H9 (cell line): Measurements from ENCODE around the gene ADGRB3. TPM values are rescaled to one million over a fixed set of nuclear protein-coding genes. Genes with fewer than 3 reads are reported as not detected.

Experiments used
- DNase-seq: peaks from one replicate; pipeline ENCODE4 v3.0.0-alpha.2; 2017
- H2AFZ ChIP-seq: one replicate; pipeline ENCODE4 v1.6.1; 2013; ENCODE audit warnings: mild to moderate bottlenecking, low read length, control low read depth, moderate library complexity
- H2AK5ac ChIP-seq: 2 replicates; pipeline ENCODE4 v1.6.1; 2013; ENCODE audit warnings: low read length, control low read depth, mixed read lengths; ENCODE audit not compliant: insufficient read length
- H2BK120ac ChIP-seq: one replicate; pipeline ENCODE4 v1.6.1; 2013; ENCODE audit warnings: low read depth, mild to moderate bottlenecking, low read length, control low read depth, inconsistent platforms; ENCODE audit not compliant: poor library complexity, severe bottlenecking
- H2BK12ac ChIP-seq: 2 replicates; pipeline ENCODE4 v1.6.1; 2013; ENCODE audit warnings: low read length, control low read depth, mixed read lengths, low read depth; ENCODE audit not compliant: insufficient read length
- H2BK15ac ChIP-seq: 2 replicates; pipeline ENCODE4 v1.6.1; 2013; ENCODE audit warnings: low read depth, low read length, control low read depth
- H2BK20ac ChIP-seq: one replicate; pipeline ENCODE4 v1.6.1; 2013; ENCODE audit warnings: low read depth, mild to moderate bottlenecking, low read length, control low read depth, inconsistent platforms; ENCODE audit not compliant: poor library complexity, severe bottlenecking
- H2BK5ac ChIP-seq: 2 replicates; pipeline ENCODE4 v1.6.1; 2013; ENCODE audit warnings: low read length, control low read depth, mixed read lengths; ENCODE audit not compliant: insufficient read length
- H3K14ac ChIP-seq: 2 replicates; pipeline ENCODE4 v1.6.1; 2013; ENCODE audit warnings: low read length, control low read depth; ENCODE audit not compliant: insufficient read depth
- H3K18ac ChIP-seq: 2 replicates; pipeline ENCODE4 v1.6.1; 2013; ENCODE audit warnings: low read depth, mild to moderate bottlenecking, mixed read lengths, low read length, control low read depth; ENCODE audit not compliant: insufficient read length
- H3K23ac ChIP-seq: 2 replicates; pipeline ENCODE4 v1.6.1; 2013; ENCODE audit warnings: low read length, control low read depth, mixed read lengths, low read depth; ENCODE audit not compliant: insufficient read length
- H3K23me2 ChIP-seq: 2 replicates; pipeline ENCODE4 v1.6.1; 2013; ENCODE audit warnings: low read depth, mild to moderate bottlenecking, mixed read lengths, low read length, control low read depth; ENCODE audit not compliant: insufficient read length, poor library complexity, severe bottlenecking
- H3K27ac ChIP-seq: 2 replicates; pipeline ENCODE4 v1.5.1; 2013; ENCODE audit warnings: low read length, control low read depth, mixed read lengths, low read depth; ENCODE audit not compliant: insufficient read length
- H3K27me3 ChIP-seq: 2 replicates; pipeline ENCODE4 v1.6.1; 2013; ENCODE audit warnings: low read length, control low read depth, inconsistent platforms; ENCODE audit not compliant: insufficient read depth
- H3K4ac ChIP-seq: 2 replicates; pipeline ENCODE4 v1.6.1; 2013; ENCODE audit warnings: low read depth, mild to moderate bottlenecking, control low read depth, inconsistent platforms, low read length, moderate library complexity
- H3K4me1 ChIP-seq: 2 replicates; pipeline ENCODE4 v1.6.1; 2013; ENCODE audit warnings: low read length, control low read depth, inconsistent platforms; ENCODE audit not compliant: insufficient read depth
- H3K4me2 ChIP-seq: 2 replicates; pipeline ENCODE4 v1.6.1; 2013; ENCODE audit warnings: low read length, control low read depth, mixed read lengths; ENCODE audit not compliant: insufficient read length, insufficient read depth
- H3K56ac ChIP-seq: 2 replicates; pipeline ENCODE4 v1.6.1; 2013; ENCODE audit warnings: low read depth, mild to moderate bottlenecking, mixed read lengths, low read length, control low read depth; ENCODE audit not compliant: insufficient read length
- H3K79me1 ChIP-seq: 2 replicates; pipeline ENCODE4 v1.6.1; 2013; ENCODE audit warnings: low read depth, mild to moderate bottlenecking, moderate library complexity, low read length, control low read depth, inconsistent platforms; ENCODE audit not compliant: insufficient read depth, poor library complexity, severe bottlenecking
- H3K79me2 ChIP-seq: 2 replicates; pipeline ENCODE4 v1.6.1; 2013; ENCODE audit warnings: low read length, control low read depth, inconsistent platforms; ENCODE audit not compliant: insufficient read depth
- H3K9ac ChIP-seq: 2 replicates; pipeline ENCODE4 v1.6.1; 2013; ENCODE audit warnings: low read length, control low read depth, mixed read lengths; ENCODE audit not compliant: insufficient read length; ENCODE audit errors: extremely low read depth
- H3K9me3 ChIP-seq: one replicate; pipeline ENCODE4 v1.6.1; 2013; ENCODE audit warnings: low read depth, low read length, inconsistent platforms; ENCODE audit not compliant: control insufficient read depth
- H3T11ph ChIP-seq: one replicate; pipeline ENCODE4 v1.6.1; 2013; ENCODE audit warnings: mild to moderate bottlenecking, low read length, control low read depth, inconsistent platforms
- H4K20me1 ChIP-seq: one replicate; pipeline ENCODE4 v1.6.1; 2013; ENCODE audit not compliant: control insufficient read depth, insufficient read length, insufficient read depth
- H4K5ac ChIP-seq: 2 replicates; pipeline ENCODE4 v1.6.1; 2013; ENCODE audit warnings: low read depth, mild to moderate bottlenecking, mixed read lengths, low read length, control low read depth; ENCODE audit not compliant: insufficient read length
- H4K8ac ChIP-seq: replicated peaks from 2 replicates; pipeline ENCODE4 v1.6.1; 2013; ENCODE audit warnings: low read length, control low read depth, mixed read lengths, low read depth; ENCODE audit not compliant: insufficient read length
- H4K91ac ChIP-seq: 2 replicates; pipeline ENCODE4 v1.6.1; 2013; ENCODE audit warnings: low read depth, mild to moderate bottlenecking, moderate library complexity, mixed read lengths, low read length, control low read depth; ENCODE audit not compliant: insufficient read length
- H3K27ac Mint-ChIP-seq, 3 experiments: 2 replicates in 2 of 3; 3 replicates in 1 of 3; pipeline ENCODE4 v1.8.0; 2020 to 2021; ENCODE audit warnings: mixed read lengths in 3 of 3, mild to moderate bottlenecking in 1 of 3, moderate library complexity in 1 of 3
- H3K27me3 Mint-ChIP-seq: 2 replicates; pipeline ENCODE4 v1.8.0; 2021; ENCODE audit warnings: low read depth, mild to moderate bottlenecking, moderate library complexity, mixed read lengths
- H3K36me3 Mint-ChIP-seq, 3 experiments: 2 replicates in 2 of 3; 3 replicates in 1 of 3; pipeline ENCODE4 v1.8.0; 2020 to 2021; ENCODE audit warnings: low read depth in 3 of 3, mixed read lengths in 3 of 3; ENCODE audit not compliant: insufficient read depth in 1 of 3
- H3K4me1 Mint-ChIP-seq, 2 experiments: 2 replicates each; pipeline ENCODE4 v1.8.0; 2020; ENCODE audit warnings: mixed read lengths in 2 of 2
- H3K4me3 Mint-ChIP-seq, 2 experiments: 2 replicates in 1 of 2; 3 replicates in 1 of 2; pipeline ENCODE4 v1.8.0; 2020 to 2021; ENCODE audit warnings: mild to moderate bottlenecking in 2 of 2, mixed read lengths in 2 of 2, moderate library complexity in 1 of 2
- H3K9me3 Mint-ChIP-seq, 2 experiments: 2 replicates in 1 of 2; 3 replicates in 1 of 2; pipeline ENCODE4 v1.8.0; 2020; ENCODE audit warnings: mild to moderate bottlenecking in 2 of 2, mixed read lengths in 2 of 2, moderate library complexity in 1 of 2
- CTCF ChIP-seq: fragments of 200-600 bp; sonication (generic); conservative IDR thresholded peaks from 3 replicates; pipeline ENCODE4 v1.8.0; 2021; ENCODE audit warnings: antibody characterized with exemption, mild to moderate bottlenecking
- WGBS: extraction: QIAGEN DNeasy Blood & Tissue Kit; methylation state at CpG from one replicate; pipeline ENCODE4 v1.1.7; 2013; ENCODE audit warnings: missing lambda C conversion rate, low lambda C conversion rate, mixed read lengths; ENCODE audit not compliant: insufficient read length; ENCODE audit errors: extremely low coverage; 5-methylcytosine and 5-hydroxymethylcytosine counted together
- total RNA-seq: library from RNA; stranded (reverse); gene quantifications from 2 replicates; pipeline ENCODE4 v1.2.1, GENCODE V29; 2021

ADGRB3 gene
- total RNA-seq, 1 experiment from 2014 or later, result 0.37 TPM

GRCh38 chr6:69042297-69042696 is 407.2 kb downstream of the ADGRB3 start:
- Histone ChIP-seq H2BK5ac (no peak overlapping the region), H2AFZ (no peak overlapping the region), H2BK20ac (no peak overlapping the region), H3K4me2 (no peak overlapping the region), H2BK12ac (no peak overlapping the region), H3K56ac (no peak overlapping the region), H3K18ac (no peak overlapping the region), H3K4ac (no peak overlapping the region), H4K91ac (no peak overlapping the region), H3K79me2 (no peaks in the 10 kb centered on the region), H4K5ac (no peak overlapping the region), H3K23ac (no peak overlapping the region), H3K9me3 (no peaks in the 10 kb centered on the region), H3K14ac (no peak overlapping the region), H3K23me2 (no peaks in the 10 kb centered on the region), H4K20me1 (no peaks in the 10 kb centered on the region), H3K79me1 (no peaks in the 10 kb centered on the region), H3K9ac (no peak overlapping the region), H3K27ac (no peak overlapping the region), H4K8ac (no peak overlapping the region), H3T11ph (no peak overlapping the region), H3K4me1 (no peaks in the 10 kb centered on the region), H3K27me3 (no peaks in the 10 kb centered on the region), H2BK15ac (no peak overlapping the region), H2AK5ac (no peak overlapping the region), H2BK120ac (no peak overlapping the region)
- no peaks in the 10 kb centered on the region for H3K27me3 Mint-ChIP-seq
- H3K4me1 Mint-ChIP-seq, result 0 out of 4 replicates have a peak, but pooled peaks cover 0 to 2% of the 10 kb centered on the region in 2 experiments
- H3K36me3 Mint-ChIP-seq, result peaks cover 0 to 4% (median 0%) of the 10 kb centered on the region in 3 experiments; a peak in 1 of 7 replicates
- H3K4me3 Mint-ChIP-seq, result no peak overlapping the region
- no CpG with 5 or more reads among the region's 3 CpGs for WGBS
- H3K9me3 Mint-ChIP-seq, result peaks cover 2% of the 10 kb centered on the region in 2 experiments; a peak in 2 of 5 replicates
- no peak for TF ChIP-seq CTCF
- DNase-seq, result no peak
- no peak overlapping the region for H3K27ac Mint-ChIP-seq
